Measurements from ENCODE around the gene PDC.

Gene PDC

GRCh38 chr1:186497651-186498050 lies 36.7 kb upstream of the PDC start:
- no peak for TF ChIP-seq CTCF (conservative IDR thresholded peaks at IDR 0.05)
- TF ChIP-seq ZFX (IDR thresholded peaks at IDR 0.05) = no peak
- H3K27ac ChIP-seq = no peak overlapping the region

- TF ChIP-seq ZFX (IDR thresholded peaks at IDR 0.05) = no peak
- no peak overlapping the region for H3K27ac ChIP-seq
Observed at GRCh38 chr1:186496171-186496851, 35.4 kb upstream of the PDC start.

- H3K27ac ChIP-seq = no peak overlapping the region; the same call in 1 of the 2 replicates
- TF ChIP-seq ZFX (IDR thresholded peaks at IDR 0.05) (no peak), CTCF (conservative IDR thresholded peaks at IDR 0.05) (no peak)
Observed at GRCh38 chr1:186494832-186495271, 33.9 kb upstream of the PDC start.

GRCh38 chr1:186492531-186493291 lies 31.8 kb upstream of the PDC start:
- peak overlapping the region; percentile 60; the same call in 1 of the 2 replicates for H3K27ac ChIP-seq
- TF ChIP-seq CTCF (conservative IDR thresholded peaks at IDR 0.05) (no peak), ZFX (IDR thresholded peaks at IDR 0.05) (no peak)

- TF ChIP-seq ZFX (IDR thresholded peaks at IDR 0.05) = no peak
- TF ChIP-seq CTCF (conservative IDR thresholded peaks at IDR 0.05) = no peak
Observed at GRCh38 chr1:186491336-186491735, 30.4 kb upstream of the PDC start.

GRCh38 chr1:186487163-186487562 lies 26.2 kb upstream of the PDC start:
- H3K27ac ChIP-seq = no peak overlapping the region
- no peak for TF ChIP-seq CTCF (conservative IDR thresholded peaks at IDR 0.05)
- TF ChIP-seq ZFX (IDR thresholded peaks at IDR 0.05) = no peak

More at GRCh38 chr1:186491336-186491735, 30.4 kb upstream of the PDC start:
- H3K27ac ChIP-seq = no peak overlapping the region

GRCh38 chr1:186486061-186486460 lies 25.1 kb upstream of the PDC start:
- TF ChIP-seq CTCF (conservative IDR thresholded peaks at IDR 0.05) (no peak), ZFX (IDR thresholded peaks at IDR 0.05) (no peak)
- H3K27ac ChIP-seq = no peak overlapping the region
